Raji (cell line): ENCODE results near the gene SERTAD1.

ENCODE experiments used
- POLR2A ChIP-seq: IDR thresholded peaks from 2 replicates; pipeline ENCODE4 v1.6.1; 2011; ENCODE audit warnings: low read depth, low read length, control low read depth; ENCODE audit not compliant: insufficient read depth

Gene SERTAD1

DNA sequence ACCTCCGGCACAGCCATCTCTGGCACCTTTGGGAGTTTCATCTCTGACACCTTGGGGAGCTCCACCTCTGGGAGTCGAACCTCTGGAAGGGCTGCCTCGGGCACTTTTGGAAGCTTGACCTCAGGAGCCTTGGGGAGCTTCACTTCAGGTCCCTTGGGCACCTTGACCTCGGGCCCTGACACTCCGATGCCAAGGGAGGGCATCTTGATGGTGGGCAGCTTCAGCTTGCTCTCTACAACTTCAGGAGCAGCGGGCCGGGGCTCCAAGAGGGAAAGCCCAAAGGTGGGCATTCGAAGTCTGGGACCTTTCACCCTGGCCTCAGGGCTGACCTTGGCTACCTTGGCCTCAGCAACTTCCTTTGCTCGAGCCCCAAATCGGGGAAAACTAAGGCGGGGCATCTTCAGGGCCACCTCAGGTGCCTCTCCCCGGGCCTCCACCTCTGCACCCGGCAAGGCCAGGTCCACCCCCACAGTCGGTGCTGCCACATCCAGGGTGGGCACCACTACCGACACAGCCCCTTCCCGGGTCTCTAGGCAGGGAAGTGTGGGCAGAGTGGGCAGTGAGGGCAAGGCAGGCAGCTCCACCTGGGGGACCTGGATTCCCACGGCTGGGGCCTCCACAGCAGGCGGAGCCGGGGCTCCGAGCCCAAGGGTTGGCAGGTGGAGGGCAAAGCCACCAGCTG, 28.8 kb downstream of the SERTAD1 start:
- no peak for TF ChIP-seq POLR2A

- no peak for TF ChIP-seq POLR2A
Measured at GRCh38 chr19:40395956-40396355, 29.8 kb downstream of the SERTAD1 start.

- no peak for TF ChIP-seq POLR2A
Measured at GRCh38 chr19:40394816-40395210, 31.0 kb downstream of the SERTAD1 start.

GRCh38 chr19:40393894-40394815, 31.6 kb downstream of the SERTAD1 start:
- TF ChIP-seq POLR2A, result no peak

GRCh38 chr19:40392894-40393517, 32.8 kb downstream of the SERTAD1 start:
- no peak for TF ChIP-seq POLR2A

GRCh38 chr19:40392123-40392522, 33.7 kb downstream of the SERTAD1 start:
- no peak for TF ChIP-seq POLR2A

GRCh38 chr19:40390084-40390742, 35.6 kb downstream of the SERTAD1 start, which contains the start of gene HIPK4:
TSS of gene HIPK4 (minus strand) at chr19:40390181. CDS start at chr19:40389902, 279 bp downstream.
- no peak for TF ChIP-seq POLR2A

GRCh38 chr19:40389404-40390083, 36.2 kb downstream of the SERTAD1 start:
- TF ChIP-seq POLR2A, result no peak

DNA sequence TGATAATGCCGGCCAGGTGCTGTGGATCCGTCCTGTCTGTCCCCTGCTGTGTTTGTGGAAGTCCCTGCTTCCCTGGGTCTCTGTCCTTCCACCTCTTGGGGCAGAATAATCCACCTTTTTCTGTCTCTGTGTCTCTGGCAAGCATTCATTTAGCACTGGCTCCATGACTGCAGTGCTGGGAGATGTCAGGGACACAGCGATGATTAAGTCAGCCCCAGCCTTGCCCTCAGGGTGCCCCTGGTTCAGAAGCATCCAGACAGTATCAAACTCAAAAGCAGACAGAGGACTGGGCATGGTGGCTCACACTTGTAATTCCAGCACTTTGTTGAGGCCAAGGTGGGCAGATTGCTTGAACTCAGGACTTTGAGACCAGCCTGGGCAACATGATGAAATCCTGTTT, 37.3 kb downstream of the SERTAD1 start:
- no peak for TF ChIP-seq POLR2A

- TF ChIP-seq POLR2A, result no peak
Measured at GRCh38 chr19:40387155-40387554, 38.6 kb downstream of the SERTAD1 start.

DNA sequence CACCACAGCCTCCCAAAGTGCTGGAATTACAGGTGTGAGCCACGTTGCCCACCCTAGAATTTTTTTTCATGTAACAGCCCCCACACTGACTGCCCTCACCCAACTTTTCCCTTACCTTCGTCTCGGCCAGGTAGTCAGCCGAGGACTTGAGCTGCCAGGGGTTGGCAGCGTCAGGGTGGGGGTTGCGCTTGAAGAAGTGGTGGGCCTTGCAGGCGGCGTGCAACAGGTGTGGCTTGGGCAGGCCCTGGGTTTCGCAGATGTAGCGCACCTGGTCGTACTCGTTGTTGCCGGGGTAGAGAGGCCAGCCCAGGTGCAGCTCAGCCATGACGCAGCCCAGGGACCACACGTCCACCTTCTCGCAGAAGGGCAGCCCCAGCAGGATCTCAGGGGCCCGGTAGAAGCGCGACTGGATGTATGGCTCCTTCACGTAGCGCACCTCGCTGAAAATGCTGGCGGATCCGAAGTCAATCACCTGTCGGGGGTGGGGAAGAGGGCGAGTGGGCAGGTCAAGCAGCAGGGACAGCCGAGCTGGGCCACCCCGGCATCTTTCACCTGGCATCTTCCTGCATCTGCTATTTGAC, 42.0 kb downstream of the SERTAD1 start:
- no peak for TF ChIP-seq POLR2A

- TF ChIP-seq POLR2A, result no peak
Measured at GRCh38 chr19:40381321-40381720, 44.5 kb downstream of the SERTAD1 start.

GRCh38 chr19:40380199-40381037, 45.4 kb downstream of the SERTAD1 start:
- no peak for TF ChIP-seq POLR2A
